Testis (tissue), 3 donors: ENCODE data around the gene AKR1C8. TPM values are rescaled to one million over a fixed set of nuclear protein-coding genes. Genes with fewer than 3 reads are reported as not detected.
"Not testable (repeated sequence)": the region's sequence is repeated elsewhere in the genome, so short reads cannot be mapped to it uniquely, and the experiment has no call there.

Experiments
- DNase-seq: peaks from one replicate; pipeline ENCODE4 v3.0.0-alpha.2; 2019
- H3K27ac ChIP-seq, 2 donors: fragments of 200-600 bp; sonication (generic); one replicate each; pipeline ENCODE4 v1.5.1; 2019
- H3K27me3 ChIP-seq: fragments of 200-600 bp; sonication (generic); one replicate; pipeline ENCODE4 v1.5.1; 2019
- H3K36me3 ChIP-seq: fragments of 200-600 bp; sonication (generic); one replicate; pipeline ENCODE4 v1.5.1; 2017; ENCODE audit warnings: low read depth; ENCODE audit errors: missing control alignments
- H3K4me1 ChIP-seq: fragments of 200-600 bp; sonication (generic); one replicate; pipeline ENCODE4 v1.5.1; 2019
- H3K4me3 ChIP-seq, 2 donors: fragments of 200-600 bp; sonication (generic); one replicate each; pipeline ENCODE4 v1.5.1; 2017 to 2019
- H3K9me3 ChIP-seq: fragments of 200-600 bp; sonication (generic); one replicate; pipeline ENCODE4 v1.5.1; 2017
- CTCF ChIP-seq, 3 experiments: fragments of 450-650 bp in 2 of 3; fragments of 200-600 bp in 1 of 3; sonication (generic) in 1 of 3; IDR thresholded peaks; one replicate each; pipeline ENCODE4 v1.5.1; 2016 to 2019; ENCODE audit warnings: antibody characterized with exemption in 3 of 3, mild to moderate bottlenecking in 2 of 3, moderate library complexity in 1 of 3
- POLR2A ChIP-seq: fragments of 450-650 bp; IDR thresholded peaks from one replicate; pipeline ENCODE4 v1.6.1; 2017; ENCODE audit warnings: antibody characterized with exemption, mild to moderate bottlenecking, moderate library complexity
- WGBS, 2 donors: methylation state at CpG; one replicate each; pipeline ENCODE4 v1.1.5; 2018; 5-methylcytosine and 5-hydroxymethylcytosine counted together
- intact Hi-C: fragments of 100-400 bp; cut with DNase I; formaldehyde crosslinking; loops from one replicate; pipeline ENCODE4 v1.15.1; 2023; ENCODE audit warnings: low total_unique reads
- polyA plus RNA-seq: library from polyadenylated mRNA; stranded (reverse); fragments of 350-450 nt; fragmentation: Illumina TruSeq; extraction: RNeasy Lipid Tissue Mini Kit (QIAGEN cat#74804); gene quantifications from one replicate; pipeline ENCODE4 v1.2.3, GENCODE V29; 2014; ENCODE audit warnings: low read depth, low replicate concordance; ENCODE audit not compliant: insufficient read depth
- total RNA-seq, 2 donors: library from RNA; depleted of rRNA; stranded (reverse); fragments of >200 nt; gene quantifications; one replicate each; pipeline ENCODE4 v1.2.3, GENCODE V29; 2016

The AKR1C8 gene
- total and polyA plus RNA-seq, 3 donors from 2014 or later, result 0.33 to 7.5 (median 4.3) TPM

- Histone ChIP-seq H3K27me3 (no peaks in the 10 kb centered on the region), H3K9me3 (no peaks in the 10 kb centered on the region), H3K4me1 (no peaks in the 10 kb centered on the region), H3K27ac (no peak overlapping the region), H3K4me3 (no peak overlapping the region), H3K36me3 (no peaks in the 10 kb centered on the region)
- no peak for TF ChIP-seq CTCF (IDR thresholded peaks at IDR 0.05)
- no peak for TF ChIP-seq POLR2A
- intact Hi-C loops, result no loop called here
- WGBS, 2 donors, result 32 to 45% methylated on average over 3 of the region's 3 CpGs
- DNase-seq, result peak; percentile 48
Observed at GRCh38 chr10:5219262-5219661, 34.3 kb upstream of the AKR1C8 start.

DNA sequence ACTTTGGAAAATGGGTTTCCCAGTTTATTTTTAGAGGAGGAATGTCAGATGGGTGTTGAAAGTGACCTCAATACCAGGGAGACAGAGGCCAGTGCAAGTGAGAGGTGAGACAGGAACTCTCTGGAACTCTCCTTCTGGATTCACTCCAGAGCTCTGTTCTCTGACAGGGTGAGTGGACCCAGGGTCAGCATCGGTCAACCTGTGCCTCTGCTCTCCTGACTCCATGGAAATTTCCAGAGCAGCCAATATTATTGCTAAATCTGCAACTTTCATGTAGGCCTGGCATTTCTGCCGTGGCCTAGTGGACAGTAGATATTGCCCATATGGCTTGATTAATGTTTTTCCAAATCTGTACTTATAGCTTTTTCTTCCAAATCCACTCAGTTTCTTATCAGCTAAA, 31.9 kb upstream of the AKR1C8 start:
- Histone ChIP-seq H3K9me3 (no peaks in the 10 kb centered on the region), H3K4me3 (no peak overlapping the region), H3K4me1 (no peaks in the 10 kb centered on the region), H3K36me3 (no peaks in the 10 kb centered on the region), H3K27me3 (no peaks in the 10 kb centered on the region), H3K27ac (no peak overlapping the region)
- intact Hi-C loops, result no loop called here
- TF ChIP-seq CTCF (IDR thresholded peaks at IDR 0.05) (no peak), POLR2A (no peak)
- WGBS, 2 donors, result 38 to 73% methylated on average over 1 to 2 of the region's 2 CpGs
- DNase-seq, result no peak

DNA sequence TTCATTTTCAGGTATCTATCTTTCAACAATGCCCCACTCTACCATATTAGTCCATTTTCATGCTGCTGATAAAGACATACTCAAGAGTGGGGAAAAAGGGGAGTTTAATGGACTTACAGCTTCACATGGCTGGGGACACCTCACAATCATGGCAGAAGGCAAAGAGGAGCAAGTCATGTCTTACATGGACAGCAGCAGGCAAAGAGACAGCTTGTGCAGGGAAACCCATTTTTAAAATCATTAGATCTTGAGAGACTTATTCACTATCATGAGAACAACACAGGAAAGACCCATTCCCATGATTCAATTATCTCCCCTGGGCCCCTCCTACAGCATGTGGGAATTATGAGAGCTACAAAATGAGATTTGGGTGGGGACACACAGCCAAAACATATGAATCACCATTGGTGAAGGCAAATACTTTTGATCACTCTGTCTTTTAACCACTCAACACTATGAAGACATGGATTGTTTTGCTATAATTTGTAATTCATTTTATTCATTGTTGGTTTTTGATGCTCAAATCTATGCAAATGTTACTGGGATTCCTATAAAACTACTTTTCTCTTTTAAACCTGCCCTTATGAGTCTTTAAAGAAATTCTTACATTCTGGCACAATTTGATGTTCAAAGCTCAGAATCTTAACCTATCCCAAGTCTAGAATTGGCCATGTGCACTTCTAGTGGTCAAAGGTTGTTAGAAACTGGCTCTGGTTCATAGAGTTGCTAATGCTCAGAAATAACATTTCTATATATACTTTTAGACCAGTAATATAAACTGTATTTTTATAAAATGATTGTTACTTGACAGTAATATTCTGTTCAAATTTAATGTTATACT, 27.0 kb upstream of the AKR1C8 start:
- no peaks in the 10 kb centered on the region for H3K36me3 ChIP-seq
- H3K4me3 ChIP-seq, result no peak overlapping the region
- no peaks in the 10 kb centered on the region for H3K4me1 ChIP-seq
- no peak for DNase-seq
- intact Hi-C loops, result no loop called here
- H3K27me3 ChIP-seq, result no peaks in the 10 kb centered on the region
- TF ChIP-seq POLR2A, result no peak
- no peak for TF ChIP-seq CTCF (IDR thresholded peaks at IDR 0.05)
- H3K27ac ChIP-seq, result no peak overlapping the region
- no peaks in the 10 kb centered on the region for H3K9me3 ChIP-seq

- intact Hi-C loops, result not testable (repeated sequence)
- WGBS, 2 donors, result 86 to 96% methylated on average over 1 of the region's 1 CpG
Observed at GRCh38 chr10:5210261-5210660, 25.3 kb upstream of the AKR1C8 start.

DNA sequence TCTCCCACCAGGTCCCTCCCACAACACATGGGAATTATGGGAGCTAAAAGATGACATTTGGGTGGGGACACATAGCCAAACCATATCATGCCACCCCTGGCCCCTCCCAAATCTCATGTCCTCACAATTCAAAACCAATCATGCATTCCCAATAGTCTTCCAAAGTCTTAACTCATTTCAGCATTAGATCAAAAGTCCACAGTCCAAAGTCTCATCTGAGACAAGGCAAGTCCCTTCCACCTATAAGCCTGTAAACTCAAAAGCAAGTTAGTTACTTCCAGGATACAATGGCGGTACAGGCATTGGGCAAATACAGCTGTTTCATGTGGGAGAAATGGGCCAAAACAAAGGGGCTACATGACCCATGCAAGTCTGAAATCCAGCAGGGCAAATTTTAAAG, 24.8 kb upstream of the AKR1C8 start:
- H3K27me3 ChIP-seq, H3K9me3 ChIP-seq, H3K27ac ChIP-seq, intact Hi-C loops, H3K36me3 ChIP-seq, DNase-seq, H3K4me3 ChIP-seq, H3K4me1 ChIP-seq: not testable (repeated sequence)
- WGBS, 2 donors, result 94 to 100% methylated on average over 1 of the region's 1 CpG

More at GRCh38 chr10:5210261-5210660, 25.3 kb upstream of the AKR1C8 start:
- not testable (repeated sequence) for H3K27me3 ChIP-seq, H3K27ac ChIP-seq, H3K4me3 ChIP-seq, H3K36me3 ChIP-seq, DNase-seq, H3K4me1 ChIP-seq, H3K9me3 ChIP-seq

DNA sequence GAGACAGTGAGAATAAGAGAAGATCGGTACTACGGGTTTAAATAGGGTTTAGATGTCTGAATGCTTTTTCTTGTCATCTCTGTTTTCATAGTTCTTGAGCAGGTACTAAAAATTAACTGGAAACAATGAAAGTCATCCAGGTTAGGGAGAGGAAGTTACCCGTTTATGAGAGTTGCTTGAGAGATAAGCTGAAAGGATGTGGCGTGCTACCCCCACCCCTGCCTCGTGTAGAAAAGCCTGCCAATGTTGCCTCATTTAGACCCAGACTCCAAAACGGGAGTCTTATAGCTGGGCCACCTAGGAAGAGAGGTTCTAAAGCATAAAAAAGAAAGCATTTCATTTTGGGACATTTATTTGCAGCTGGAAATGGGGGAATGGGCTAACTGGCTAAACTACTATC, 21.8 kb upstream of the AKR1C8 start:
- TF ChIP-seq CTCF (IDR thresholded peaks at IDR 0.05) (no peak), POLR2A (no peak)
- WGBS, 2 donors, result 55 to 62% methylated on average over 6 of the region's 6 CpGs
- H3K27ac ChIP-seq, result no peak overlapping the region
- intact Hi-C loops, result no loop called here
- DNase-seq, result no peak
- peaks cover 2% of the 10 kb centered on the region for H3K9me3 ChIP-seq
- H3K27me3 ChIP-seq, result no peaks in the 10 kb centered on the region
- H3K4me1 ChIP-seq, result no peaks in the 10 kb centered on the region
- H3K36me3 ChIP-seq, result no peaks in the 10 kb centered on the region
- H3K4me3 ChIP-seq, result no peak overlapping the region
